ENCODE results near the gene RAPGEF4.

The RAPGEF4 gene

GRCh38 chr2:172962082-172962481 lies 226.4 kb downstream of the RAPGEF4 start:
- no peak for DNase-seq (ENCODE audit: extremely low read depth, low read depth)
- no peak for TF ChIP-seq CTCF (IDR thresholded peaks at IDR 0.05; ENCODE audit: low read depth, low read length, missing control alignments)
- H3K4me3 ChIP-seq (replicated peaks; ENCODE audit: low read depth, low read length): no peak overlapping the region

- no peak overlapping the region for H3K4me3 ChIP-seq (replicated peaks; ENCODE audit: low read depth, low read length)
- peak; percentile 29 for DNase-seq (ENCODE audit: extremely low read depth, low read depth)
- TF ChIP-seq CTCF (IDR thresholded peaks at IDR 0.05; ENCODE audit: low read depth, low read length, missing control alignments): no peak
These were observed 227.2 kb downstream of the RAPGEF4 start for GRCh38 chr2:172962824-172963223.

GRCh38 chr2:172964511-172965139 lies 229.0 kb downstream of the RAPGEF4 start:
- no peak overlapping the region for H3K4me3 ChIP-seq (replicated peaks; ENCODE audit: low read depth, low read length)
- DNase-seq (ENCODE audit: extremely low read depth, low read depth): no peak
- no peak for TF ChIP-seq CTCF (IDR thresholded peaks at IDR 0.05; ENCODE audit: low read depth, low read length, missing control alignments)

GRCh38 chr2:172965433-172966212 lies 230.0 kb downstream of the RAPGEF4 start:
- DNase-seq (ENCODE audit: extremely low read depth, low read depth): no peak
- H3K4me3 ChIP-seq (replicated peaks; ENCODE audit: low read depth, low read length): no peak overlapping the region
- TF ChIP-seq CTCF (IDR thresholded peaks at IDR 0.05; ENCODE audit: low read depth, low read length, missing control alignments): no peak

GRCh38 chr2:172967036-172967982 lies 231.7 kb downstream of the RAPGEF4 start:
- TF ChIP-seq CTCF (IDR thresholded peaks at IDR 0.05; ENCODE audit: low read depth, low read length, missing control alignments): no peak
- no peak overlapping the region for H3K4me3 ChIP-seq (replicated peaks; ENCODE audit: low read depth, low read length)

GRCh38 chr2:172968061-172968469 lies 232.4 kb downstream of the RAPGEF4 start:
- TF ChIP-seq CTCF (IDR thresholded peaks at IDR 0.05; ENCODE audit: low read depth, low read length, missing control alignments): no peak
- peak; percentile 47 for DNase-seq (ENCODE audit: extremely low read depth, low read depth)
- H3K4me3 ChIP-seq (replicated peaks; ENCODE audit: low read depth, low read length): no peak overlapping the region

More at GRCh38 chr2:172967036-172967982, 231.7 kb downstream of the RAPGEF4 start:
- no peak for DNase-seq (ENCODE audit: extremely low read depth, low read depth)

Measured in HFF-Myc (cell line).